Lower leg skin (tissue), 4 donors: ENCODE data around the gene WNK2. TPM values are rescaled to one million over a fixed set of nuclear protein-coding genes. Genes with fewer than 3 reads are reported as not detected.
"Not testable (repeated sequence)": the region's sequence is repeated elsewhere in the genome, so short reads cannot be mapped to it uniquely, and the experiment has no call there.

ENCODE experiments used
- DNase-seq, 2 donors: peaks; one replicate each; pipeline ENCODE4 v3.0.0-alpha.2; 2019; ENCODE audit warnings: low spot score in 2 of 2
- H3K4me3 ChIP-seq: fragments of 200-600 bp; sonication (generic); 2 replicates; pipeline ENCODE4 v1.5.1; 2017; ENCODE audit warnings: mild to moderate bottlenecking, low read depth; ENCODE audit not compliant: poor library complexity, severe bottlenecking
- CTCF ChIP-seq, 3 donors: fragments of 450-650 bp; IDR thresholded peaks; one replicate each; pipeline ENCODE4 v1.5.1; 2016; ENCODE audit warnings: antibody characterized with exemption in 3 of 3, mild to moderate bottlenecking in 3 of 3, moderate library complexity in 2 of 3
- POLR2A ChIP-seq, 2 donors: fragments of 450-650 bp; IDR thresholded peaks; one replicate each; pipeline ENCODE4 v1.6.1; 2016 to 2017; ENCODE audit warnings: antibody characterized with exemption in 2 of 2, mild to moderate bottlenecking in 1 of 2, moderate library complexity in 1 of 2
- WGBS, 2 donors: methylation state at CpG; one replicate each; pipeline ENCODE4 v1.1.5; 2018; 5-methylcytosine and 5-hydroxymethylcytosine counted together
- intact Hi-C: fragments of 100-400 bp; cut with DNase I; formaldehyde crosslinking; loops from one replicate; pipeline ENCODE4 v1.15.0; 2023; ENCODE audit warnings: low total_unique reads
- total RNA-seq, 4 donors: library from RNA; depleted of rRNA; stranded (reverse); fragments of >200 nt; gene quantifications; one replicate each; pipeline ENCODE4 v1.1.0, GENCODE V29; 2016

WNK2 gene
- total RNA-seq, 4 donors from 2014 or later: 35.3 to 53.6 (median 42.6) TPM

- DNase-seq: no peak
- no peak overlapping the region for H3K4me3 ChIP-seq
- no peak for TF ChIP-seq CTCF (IDR thresholded peaks at IDR 0.05)
- TF ChIP-seq POLR2A (IDR thresholded peaks at IDR 0.05): no peak
- WGBS, 2 donors: 69 to 70% methylated on average over 5 of the region's 5 CpGs
- intact Hi-C loops: no loop called here
These were observed 173.7 kb downstream of the WNK2 start for GRCh38 chr9:93357649-93358048.

GRCh38 chr9:93359907-93360306, 176.0 kb downstream of the WNK2 start:
- DNase-seq, intact Hi-C loops, H3K4me3 ChIP-seq: not testable (repeated sequence)
- WGBS, 2 donors: 81 to 95% methylated on average over 8 of the region's 8 CpGs

- 62 to 63% methylated on average over 3 of the region's 3 CpGs for WGBS, 2 donors
- intact Hi-C loops: no loop called here
These were observed 178.1 kb downstream of the WNK2 start for GRCh38 chr9:93361995-93362394.

GRCh38 chr9:93364734-93365426, 180.9 kb downstream of the WNK2 start:
- H3K4me3 ChIP-seq: no peak overlapping the region
- no peak for DNase-seq
- WGBS, 2 donors: 93% methylated on average over 2 of the region's 2 CpGs
- no peak for TF ChIP-seq POLR2A (IDR thresholded peaks at IDR 0.05)
- no peak for TF ChIP-seq CTCF (IDR thresholded peaks at IDR 0.05)
- intact Hi-C loops: no loop called here

More at GRCh38 chr9:93361995-93362394, 178.1 kb downstream of the WNK2 start:
- TF ChIP-seq POLR2A (IDR thresholded peaks at IDR 0.05) (no peak), CTCF (IDR thresholded peaks at IDR 0.05) (no peak)
- no peak for DNase-seq
- H3K4me3 ChIP-seq: no peak overlapping the region

GRCh38 chr9:93365427-93366118, 181.6 kb downstream of the WNK2 start:
- WGBS, 2 donors: 73 to 79% methylated on average over 11 to 12 of the region's 12 CpGs
- intact Hi-C loops: no loop called here
- no peak overlapping the region for H3K4me3 ChIP-seq
- no peak for DNase-seq
- TF ChIP-seq POLR2A (IDR thresholded peaks at IDR 0.05) (no peak), CTCF (IDR thresholded peaks at IDR 0.05) (no peak)

- 75 to 79% methylated on average over 11 to 12 of the region's 12 CpGs for WGBS, 2 donors
- H3K4me3 ChIP-seq: no peak overlapping the region
- no peak for TF ChIP-seq CTCF (IDR thresholded peaks at IDR 0.05)
- no peak for TF ChIP-seq POLR2A (IDR thresholded peaks at IDR 0.05)
- intact Hi-C loops: no loop called here
- DNase-seq: no peak
These were observed 182.1 kb downstream of the WNK2 start for GRCh38 chr9:93366119-93366447.

- H3K4me3 ChIP-seq, DNase-seq, intact Hi-C loops: not testable (repeated sequence)
- 88 to 90% methylated on average over 4 of the region's 4 CpGs for WGBS, 2 donors
These were observed 182.5 kb downstream of the WNK2 start for GRCh38 chr9:93366486-93366885.
